OCI-M2 (cell line): Measurements from ENCODE around the gene UNC5B.

Experiments
- DNase-seq: peaks from one replicate; lab custom pipeline; 2025; ENCODE audit not compliant: unreplicated experiment; lab: John Stamatoyannopoulos, UW

The UNC5B gene

GRCh38 chr10:71222601-71223346 is 10.4 kb downstream of the UNC5B start:
- no peak for DNase-seq

DNA sequence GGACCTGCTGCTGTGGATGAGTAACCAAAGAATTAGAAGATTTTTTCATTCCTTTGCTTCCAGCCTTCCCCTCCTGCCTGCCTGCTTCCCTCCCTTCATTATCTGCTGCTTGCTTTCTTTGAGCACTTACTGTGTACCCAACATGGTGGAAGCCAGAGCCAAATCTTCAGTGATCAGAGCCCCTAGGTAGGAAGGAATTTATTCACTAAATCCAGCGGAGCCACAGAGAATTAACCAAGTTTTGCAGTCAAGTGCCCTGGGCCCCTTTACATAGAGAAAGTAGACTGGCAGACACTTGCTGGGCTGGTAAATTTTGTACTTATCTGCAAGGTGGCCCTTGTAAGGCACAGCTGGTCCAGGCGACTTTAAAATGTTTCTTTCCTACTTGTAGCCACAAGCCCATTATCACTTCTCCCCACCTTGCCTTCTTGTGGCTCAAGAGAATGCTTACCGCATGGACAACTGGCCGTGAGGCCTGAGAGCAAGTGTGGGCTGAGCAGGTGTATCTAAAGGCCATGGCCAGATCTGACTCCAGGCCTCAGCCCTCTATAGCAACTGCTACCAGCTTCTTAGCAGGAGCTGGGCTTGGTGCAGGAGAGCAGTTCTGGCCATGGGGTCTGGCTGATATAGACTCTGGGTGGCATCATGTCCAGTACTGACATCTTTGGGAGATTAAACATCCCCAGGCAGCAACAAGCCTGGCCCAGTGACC is 11.1 kb downstream of the UNC5B start:
- no peak for DNase-seq

DNA sequence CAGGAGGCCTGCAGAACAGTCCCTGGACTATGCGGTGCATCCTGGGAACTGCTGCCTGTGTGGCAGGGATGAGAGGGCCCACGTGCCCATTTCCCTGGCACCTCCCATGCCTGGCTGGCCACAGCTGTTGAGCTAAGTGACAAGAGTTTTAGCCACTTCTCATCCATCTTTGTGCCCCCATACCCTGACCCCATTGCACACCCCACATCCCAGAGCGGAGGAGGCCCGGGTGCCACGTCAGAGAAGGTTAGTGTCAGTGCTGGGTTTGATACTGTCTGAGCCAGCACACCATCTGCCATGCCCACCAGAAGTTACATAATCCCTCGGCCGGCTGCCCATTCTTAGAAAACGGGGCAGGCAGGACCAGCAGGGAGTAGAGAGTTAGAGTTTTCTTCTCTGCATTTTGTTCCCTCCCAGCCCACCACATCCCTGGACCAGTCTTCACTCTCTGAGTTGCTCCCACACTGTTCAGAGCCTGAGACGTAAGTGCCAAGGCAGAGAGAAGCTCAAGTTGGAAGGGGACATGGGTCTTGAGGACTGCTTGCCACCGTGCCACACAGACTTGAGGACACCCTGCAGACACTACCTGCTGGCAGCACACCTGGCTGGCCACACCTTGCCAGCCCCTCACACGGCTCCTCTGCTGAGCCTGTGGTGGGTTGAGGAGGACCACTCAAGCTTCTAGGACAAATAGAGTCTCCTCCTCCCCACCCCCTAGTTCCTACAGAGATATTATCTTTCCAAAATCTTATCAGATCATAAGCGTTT is 13.1 kb downstream of the UNC5B start:
- no peak for DNase-seq

DNA sequence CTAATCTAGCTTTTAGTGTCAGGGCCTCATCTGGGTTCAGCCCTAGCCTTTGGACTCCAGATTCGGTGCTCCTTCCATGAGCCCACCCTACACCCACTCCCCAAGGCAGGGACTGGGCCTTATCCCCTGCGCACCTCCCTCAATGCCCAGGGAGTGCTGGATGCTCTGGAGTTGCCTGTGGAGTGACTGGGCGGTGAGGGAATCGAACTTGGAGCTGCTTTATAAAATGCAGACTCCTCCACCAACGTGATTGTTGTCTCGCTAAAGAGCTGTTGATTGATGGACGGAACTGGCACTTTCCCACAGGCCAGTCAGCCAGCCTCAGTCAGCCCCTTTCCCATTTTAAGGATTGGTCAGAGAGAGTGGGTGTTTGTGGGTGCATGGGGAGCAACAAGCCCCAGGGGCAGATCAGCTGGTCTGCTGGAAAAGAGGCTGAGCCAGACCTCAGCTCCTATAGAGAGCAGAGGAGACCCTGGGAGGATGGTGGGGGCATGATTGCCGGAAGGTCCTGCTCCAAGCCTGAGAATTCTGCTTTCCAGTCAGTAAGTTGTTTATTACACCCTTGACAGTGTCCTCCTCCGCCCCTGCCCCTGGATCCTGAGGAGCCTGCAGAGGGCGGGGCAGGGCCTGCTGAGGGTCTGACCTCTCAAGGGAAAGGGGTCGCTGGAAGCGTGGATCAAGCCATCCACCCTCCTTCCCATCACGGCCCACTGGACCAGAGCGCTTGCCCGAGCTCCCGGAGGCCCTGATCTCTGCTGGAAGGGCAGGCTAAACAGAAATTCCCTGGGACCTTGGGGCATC is 16.7 kb downstream of the UNC5B start:
- DNase-seq, result no peak

DNA sequence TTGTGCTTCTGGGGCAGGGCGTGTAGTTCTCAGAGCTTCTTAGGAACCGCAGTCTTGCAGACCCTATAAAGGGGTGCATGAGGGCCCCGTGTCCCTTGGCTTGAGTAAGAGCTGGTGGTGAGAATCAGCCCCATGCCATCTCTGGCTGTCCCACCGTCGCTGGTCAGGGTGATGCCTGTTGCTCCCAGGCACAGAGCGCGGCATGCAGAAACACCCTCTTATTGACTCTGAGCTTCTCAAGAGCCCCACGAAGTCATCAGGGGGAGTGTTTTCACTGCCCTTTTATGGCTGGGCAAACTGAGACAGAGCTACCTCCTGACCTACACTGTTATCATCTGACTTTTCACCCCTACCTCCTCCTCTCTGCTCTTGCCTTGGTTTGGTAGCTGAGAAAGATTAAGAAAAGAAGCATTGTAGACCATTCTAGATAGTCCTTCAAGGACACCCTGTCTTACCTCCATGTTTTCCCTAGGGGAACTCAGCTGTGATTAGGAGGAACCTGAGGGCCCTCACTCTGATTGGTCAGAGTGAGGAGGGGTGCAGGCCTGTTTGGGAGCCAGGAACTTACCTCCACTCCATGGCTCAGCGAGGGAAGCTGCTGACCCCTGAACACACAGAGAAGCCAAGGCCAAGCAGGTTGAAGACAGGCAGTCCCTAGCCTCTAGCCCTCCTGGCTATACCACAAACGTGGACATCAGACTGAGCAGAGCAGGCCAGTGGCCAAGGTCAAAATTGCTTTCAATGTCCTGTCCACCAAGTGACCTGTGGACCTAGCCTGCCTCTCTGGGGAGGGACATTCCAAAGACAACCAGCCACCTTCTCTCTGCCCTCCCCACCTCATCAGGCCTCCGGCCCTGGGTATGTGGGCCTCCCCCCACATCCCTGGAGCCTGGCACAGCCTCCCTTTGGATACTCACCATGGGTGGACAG is 17.6 kb downstream of the UNC5B start:
- no peak for DNase-seq

- DNase-seq, result no peak
Observed at GRCh38 chr10:71230656-71231025, 18.3 kb downstream of the UNC5B start.

DNA sequence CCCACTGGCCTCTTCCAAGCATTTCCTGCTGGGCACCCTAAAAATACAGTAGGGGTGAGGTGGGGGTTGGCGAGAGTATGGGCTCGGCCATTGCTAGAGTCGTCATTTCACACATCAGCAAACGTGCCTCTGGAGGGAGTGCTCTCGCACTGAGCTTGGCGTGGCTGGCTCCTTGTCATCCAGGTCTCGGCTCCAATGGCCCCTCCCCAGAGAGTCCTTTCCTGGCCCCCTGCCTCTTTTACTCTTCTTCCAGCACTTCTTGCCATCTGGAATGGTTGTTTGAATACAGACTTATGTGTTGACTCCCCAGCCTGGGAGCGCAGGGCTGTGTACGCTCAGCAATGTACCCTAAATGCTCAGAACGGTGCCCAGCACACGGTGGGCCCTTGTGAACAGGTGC is 18.8 kb downstream of the UNC5B start:
- no peak for DNase-seq

DNA sequence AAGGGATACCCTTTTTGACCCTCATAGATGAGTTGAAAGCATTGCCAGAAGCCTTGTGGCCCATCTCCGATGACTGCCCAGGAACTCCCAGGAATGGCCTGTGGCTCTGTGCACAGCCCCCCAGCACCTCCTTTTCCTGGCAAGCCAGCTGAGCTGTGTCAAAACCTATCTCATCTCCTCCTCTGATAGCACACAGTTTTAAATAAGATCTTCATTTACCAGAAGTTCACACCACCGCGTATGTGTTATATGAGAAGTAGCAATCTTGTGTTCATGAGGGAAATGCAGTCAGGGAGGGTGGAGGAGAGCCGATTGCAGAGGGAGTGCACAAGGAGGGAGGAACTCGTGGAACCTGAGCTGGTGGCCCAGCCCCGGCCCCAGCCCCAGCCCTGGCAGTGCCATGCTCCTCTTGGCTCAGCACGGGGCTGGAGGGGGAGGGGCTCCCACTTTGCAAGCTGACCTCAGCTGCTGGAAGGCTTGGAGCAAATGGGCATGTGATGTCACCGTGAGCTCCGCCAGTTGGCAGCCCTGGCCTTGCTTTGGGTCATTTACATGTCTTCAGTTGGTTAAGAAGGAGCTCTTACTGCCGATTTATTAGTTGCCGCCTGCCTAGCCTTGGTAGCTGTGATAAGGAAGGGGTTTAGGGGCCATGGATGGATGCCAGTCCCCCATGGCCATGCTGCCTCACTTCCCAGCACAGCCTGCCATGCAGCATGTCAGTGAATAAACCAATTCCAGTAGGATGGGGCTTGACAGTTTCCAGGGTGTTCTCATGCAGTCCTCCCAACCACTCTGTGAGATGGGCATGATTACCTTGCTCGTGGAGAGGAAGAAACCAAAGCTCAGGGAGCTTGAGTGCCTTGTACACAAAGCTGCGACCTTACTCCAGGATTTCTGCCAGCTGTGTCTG is 20.0 kb downstream of the UNC5B start:
- no peak for DNase-seq

- DNase-seq, result no peak
Observed at GRCh38 chr10:71233482-71233892, 21.1 kb downstream of the UNC5B start.

- peak; percentile 30 for DNase-seq
Observed at GRCh38 chr10:71234004-71234894, 21.9 kb downstream of the UNC5B start.

GRCh38 chr10:71234970-71235685 is 22.8 kb downstream of the UNC5B start:
- DNase-seq, result no peak

GRCh38 chr10:71235808-71236207 is 23.4 kb downstream of the UNC5B start:
- no peak for DNase-seq

- DNase-seq, result no peak
Observed at GRCh38 chr10:71236286-71236685, 23.9 kb downstream of the UNC5B start.

- no peak for DNase-seq
Observed at GRCh38 chr10:71236822-71237682, 24.7 kb downstream of the UNC5B start.

GRCh38 chr10:71237843-71238623 is 25.7 kb downstream of the UNC5B start:
- no peak for DNase-seq

DNA sequence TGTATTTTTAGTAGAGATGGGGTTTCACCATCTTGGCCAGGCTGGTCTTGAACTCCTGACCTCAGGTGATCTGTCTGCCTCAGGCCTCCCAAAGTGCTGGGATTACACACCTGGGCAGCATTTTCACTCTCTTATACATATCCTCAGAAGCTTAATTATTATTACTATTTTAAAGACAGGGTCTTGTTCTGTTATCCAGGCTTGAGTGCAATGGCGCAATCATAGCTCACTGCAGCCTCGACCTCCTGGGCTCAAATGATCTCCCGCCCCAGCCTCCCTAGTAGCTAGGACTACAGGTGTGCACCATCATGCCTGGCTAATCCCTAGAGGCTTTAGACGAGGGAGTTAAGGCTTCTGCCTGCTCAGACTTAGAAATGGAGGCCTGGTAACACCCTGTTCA is 26.3 kb downstream of the UNC5B start:
- no peak for DNase-seq
